NCI-H1105 treated with DMSO at 0.1 percent for 48 hours (cell line): ENCODE results near the gene XCL1.
A peak's percentile ranks its signal among the peaks of the same experiment; 100 is the strongest.
"Not testable (repeated sequence)": the region's sequence is repeated elsewhere in the genome, so short reads cannot be mapped to it uniquely, and the experiment has no call there.

ENCODE experiments used
- DNase-seq: peaks from one replicate; lab custom pipeline; 2025; lab: John Stamatoyannopoulos, UW

XCL1 gene

GRCh38 chr1:168576245-168576688 is at the start of gene XCL1:
XCL1 (plus strand) TSS chr1:168576605; CDS start chr1:168576638, 33 bp downstream.
- not testable (repeated sequence) for DNase-seq

DNA sequence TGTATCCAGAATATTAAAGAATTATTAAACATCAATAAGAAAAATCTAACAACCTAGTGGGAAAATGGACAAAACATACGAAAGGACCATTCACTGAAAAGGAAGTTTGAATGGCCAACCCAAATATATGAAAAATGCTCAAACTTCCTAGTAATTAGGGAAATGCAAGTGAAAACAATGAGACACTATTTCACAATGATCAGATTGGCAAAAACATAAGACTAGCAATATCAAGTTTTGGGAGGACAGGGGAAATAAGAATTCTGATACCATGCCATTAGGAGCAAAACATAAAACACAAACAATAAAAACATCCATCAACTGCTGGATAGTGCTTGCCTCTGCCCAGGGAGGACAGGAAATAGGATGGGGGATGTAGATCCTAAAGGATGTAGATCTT is 46.9 kb upstream of the XCL1 start:
- DNase-seq: no peak

GRCh38 chr1:168531615-168532345 is 44.6 kb upstream of the XCL1 start:
- DNase-seq: no peak

DNA sequence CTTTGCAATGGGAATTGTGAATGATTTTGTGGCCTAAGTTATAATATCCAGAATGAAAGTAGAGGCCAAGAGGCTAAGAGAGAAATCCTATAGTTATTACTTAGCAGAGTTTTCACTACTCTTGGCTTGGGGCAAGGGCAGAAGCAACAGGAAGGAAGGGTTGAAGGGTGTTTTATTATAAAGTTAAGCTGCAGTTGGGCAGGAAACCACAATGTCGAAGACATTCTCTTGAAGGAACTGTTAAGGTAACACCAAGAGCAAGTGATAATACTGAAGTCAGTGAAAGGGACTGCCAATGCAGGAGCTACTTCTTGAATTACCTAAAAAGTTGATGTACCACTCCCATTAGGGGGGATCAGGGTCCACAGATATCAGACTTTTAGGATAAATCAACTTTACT is 40.9 kb upstream of the XCL1 start:
- DNase-seq: no peak

DNA sequence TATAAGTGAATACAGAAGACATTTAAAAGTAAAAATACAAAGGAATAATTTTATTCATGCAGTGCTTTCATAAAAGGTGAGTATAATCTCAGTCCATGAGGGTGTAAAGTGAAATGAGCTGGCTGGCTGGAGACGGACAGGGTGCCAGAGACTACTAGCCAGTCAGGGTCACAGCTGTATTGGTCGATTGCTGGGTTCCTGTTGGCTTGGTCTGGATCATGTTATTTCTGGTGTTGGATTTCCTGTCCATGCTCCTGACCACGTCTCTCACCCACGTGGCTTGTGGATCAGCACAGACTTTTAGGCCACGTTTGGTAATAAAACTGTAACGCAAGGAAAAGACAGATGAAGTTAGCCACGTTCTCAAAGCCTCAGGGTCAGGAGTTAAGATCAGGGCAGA is 35.6 kb upstream of the XCL1 start:
- DNase-seq: not testable (repeated sequence)

GRCh38 chr1:168542978-168543377 is 33.4 kb upstream of the XCL1 start:
- DNase-seq: not testable (repeated sequence)

DNA sequence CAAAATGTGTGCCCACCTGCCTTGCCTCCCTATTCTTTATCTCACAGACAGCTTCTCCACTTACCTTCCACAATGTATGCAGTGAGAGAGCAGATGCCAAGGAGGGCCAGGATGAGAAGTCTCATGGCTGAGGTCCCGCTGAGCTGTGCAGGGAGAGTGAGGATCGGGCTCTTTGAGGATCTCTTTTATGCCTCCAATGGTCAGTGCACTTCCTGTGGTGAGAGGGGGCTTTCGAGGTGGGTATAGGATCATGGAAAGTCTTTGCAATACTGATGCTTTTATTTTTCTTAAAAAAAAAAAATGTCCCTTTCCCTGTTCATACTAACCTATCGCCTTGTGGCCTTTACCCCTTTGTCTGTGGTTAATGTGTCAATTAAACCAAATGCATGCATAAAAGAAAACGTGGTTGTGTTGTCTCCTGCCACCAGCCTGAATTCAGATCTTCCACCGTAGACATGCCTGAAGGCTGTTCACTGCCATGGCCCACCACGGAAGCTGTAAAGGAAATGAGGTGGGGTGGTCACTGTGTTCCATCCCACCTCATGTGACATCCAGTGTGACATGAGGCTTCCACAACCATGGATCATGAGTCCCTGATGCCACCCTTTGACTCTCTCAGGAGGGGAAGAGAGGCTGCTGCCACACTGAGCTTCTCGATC is 32.4 kb upstream of the XCL1 start, which contains the start of gene XCL2:
Gene XCL2, minus strand, starts transcription at position 158 of the 659 bp plus-strand sequence. Its CDS starts 33 bp downstream, at position 125.
- DNase-seq: not testable (repeated sequence)

DNA sequence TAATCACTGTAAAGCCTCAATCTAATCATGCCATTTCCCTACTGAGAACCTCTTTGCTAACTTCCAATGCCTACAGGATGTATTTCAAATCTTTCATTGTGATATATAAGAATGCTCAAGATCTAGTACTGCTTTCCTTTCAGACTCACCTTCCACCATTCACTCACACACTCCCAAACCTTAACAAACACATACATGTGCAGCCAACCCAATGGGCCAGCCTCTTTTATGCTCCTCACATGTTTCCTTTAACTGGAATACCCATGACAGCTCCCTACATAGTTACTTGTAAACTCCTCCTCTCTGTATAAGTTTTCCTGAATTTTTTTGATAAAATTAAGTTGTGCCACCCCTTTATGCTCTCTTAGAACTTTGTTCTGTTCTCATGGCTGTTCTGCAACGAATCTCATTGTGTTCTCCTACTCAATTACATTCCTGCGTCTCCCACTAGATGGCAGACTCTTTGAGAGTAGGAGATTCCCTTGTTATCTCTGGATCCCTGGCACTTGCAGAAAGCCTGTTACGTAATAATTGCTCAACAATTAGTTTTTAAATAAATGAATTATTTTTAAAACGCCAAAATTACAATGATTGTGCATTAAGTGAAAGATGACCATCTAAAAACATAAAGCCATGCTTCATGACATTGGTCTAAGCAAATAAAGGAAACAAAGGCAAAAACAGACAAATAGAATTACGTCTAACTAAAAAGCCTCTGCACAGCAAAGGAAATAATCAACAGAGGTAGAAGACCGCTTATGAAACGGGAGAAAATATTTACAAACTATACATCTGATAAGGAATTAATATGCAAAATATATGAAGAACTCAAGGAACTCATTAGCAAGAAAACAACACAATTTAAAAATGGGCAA is 30.5 kb upstream of the XCL1 start:
- DNase-seq: peak; percentile 31

DNA sequence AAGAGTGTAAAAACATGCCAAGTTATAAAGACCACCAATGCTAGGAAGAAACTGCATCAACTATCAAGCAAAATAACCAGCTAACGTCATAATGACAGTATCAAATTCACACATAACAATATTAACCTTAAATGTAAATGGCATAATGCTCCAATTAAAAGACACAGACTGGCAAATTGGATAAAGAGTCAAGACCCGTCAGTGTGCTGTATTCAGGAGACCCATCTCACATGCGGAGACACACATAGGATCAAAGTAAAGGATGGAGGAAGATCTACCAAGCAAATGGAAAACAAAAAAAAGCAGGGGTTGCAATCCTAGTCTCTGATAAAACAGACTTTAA is 29.9 kb upstream of the XCL1 start:
- DNase-seq: not testable (repeated sequence)

- no peak for DNase-seq
Measured at GRCh38 chr1:168550971-168551370, 25.4 kb upstream of the XCL1 start.

GRCh38 chr1:168551688-168552087 is 24.7 kb upstream of the XCL1 start:
- no peak for DNase-seq

GRCh38 chr1:168552961-168553360 is 23.4 kb upstream of the XCL1 start:
- no peak for DNase-seq

DNA sequence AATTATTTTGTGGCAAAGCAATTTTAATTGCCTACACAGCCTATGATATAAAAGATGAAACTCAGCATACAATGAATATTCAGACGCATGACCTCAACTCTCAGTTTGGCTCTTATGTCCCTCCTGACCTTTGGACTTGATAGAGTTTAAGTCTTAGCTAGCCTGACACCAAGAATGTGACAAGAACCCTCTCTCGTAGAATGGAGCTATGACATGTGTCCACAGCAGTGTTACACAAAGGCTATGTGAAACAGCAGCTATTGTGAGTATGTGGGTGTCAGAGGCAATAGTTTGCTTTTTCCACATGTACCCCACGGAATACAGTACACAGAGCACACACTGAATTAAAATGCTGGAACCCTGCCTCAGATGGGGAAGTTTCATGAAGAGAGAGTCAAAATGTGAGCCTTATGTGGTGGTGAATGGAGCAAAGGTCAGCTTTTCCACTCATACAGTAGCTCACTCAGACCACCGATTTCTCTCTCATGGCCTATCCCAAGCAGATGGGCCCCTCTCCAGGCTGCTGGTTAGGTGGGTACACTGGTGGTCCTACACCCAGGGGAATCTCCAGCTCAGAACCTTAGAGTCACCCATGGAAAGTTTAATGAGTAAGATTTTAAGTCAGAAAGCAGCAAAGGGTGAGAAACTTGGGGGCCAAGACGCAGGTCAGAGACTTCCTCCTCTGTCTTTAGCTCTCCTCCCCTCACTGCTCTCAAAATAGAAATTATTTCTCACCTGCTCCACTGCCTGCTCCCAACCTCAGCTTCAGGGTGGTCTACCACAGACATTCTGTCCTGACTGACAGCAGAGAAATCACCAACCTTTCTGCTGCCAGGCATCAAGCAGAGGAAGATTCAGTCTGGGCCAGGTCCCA is 22.5 kb upstream of the XCL1 start:
- no peak for DNase-seq

- no peak for DNase-seq
Measured at GRCh38 chr1:168554603-168555483, 21.6 kb upstream of the XCL1 start.

GRCh38 chr1:168555508-168556046 is 20.8 kb upstream of the XCL1 start:
- DNase-seq: no peak

DNA sequence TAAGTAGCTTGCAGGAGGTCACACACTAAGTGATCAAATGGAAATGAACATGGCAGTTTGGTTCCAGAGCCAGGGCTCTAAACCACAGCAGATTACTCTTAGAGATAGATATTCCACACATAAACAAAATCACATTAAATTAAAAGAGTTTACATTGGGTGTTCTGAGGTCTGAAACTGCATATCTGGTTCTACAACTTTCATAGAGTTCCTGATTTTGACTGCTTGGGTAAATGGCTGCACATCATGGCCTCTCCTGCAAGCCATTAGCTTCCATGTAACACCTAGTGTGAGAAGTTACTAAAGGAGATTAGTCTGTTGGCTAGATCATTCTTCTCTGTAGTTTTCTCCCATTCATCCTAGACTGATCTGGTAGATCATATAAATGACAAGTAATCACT is 19.8 kb upstream of the XCL1 start:
- DNase-seq: no peak

DNA sequence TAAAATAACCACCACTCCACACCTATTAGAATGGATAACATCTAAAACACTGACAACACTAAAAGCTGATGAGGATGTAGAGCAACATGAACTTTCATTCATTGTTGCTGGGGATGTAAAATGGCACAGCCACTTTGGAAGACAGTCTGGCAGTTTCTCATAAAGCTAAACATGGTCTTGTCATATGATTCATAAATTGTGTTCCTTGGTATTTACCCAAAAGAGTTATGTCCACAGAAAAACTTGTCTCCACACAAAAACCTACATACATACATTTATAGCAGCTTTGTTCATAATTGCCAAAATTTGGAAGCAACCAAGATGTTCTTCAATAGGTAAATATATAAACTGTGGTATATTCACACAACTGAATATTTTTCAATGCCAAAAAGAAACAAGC is 16.0 kb upstream of the XCL1 start:
- no peak for DNase-seq

GRCh38 chr1:168561989-168562388 is 14.4 kb upstream of the XCL1 start:
- no peak for DNase-seq

DNA sequence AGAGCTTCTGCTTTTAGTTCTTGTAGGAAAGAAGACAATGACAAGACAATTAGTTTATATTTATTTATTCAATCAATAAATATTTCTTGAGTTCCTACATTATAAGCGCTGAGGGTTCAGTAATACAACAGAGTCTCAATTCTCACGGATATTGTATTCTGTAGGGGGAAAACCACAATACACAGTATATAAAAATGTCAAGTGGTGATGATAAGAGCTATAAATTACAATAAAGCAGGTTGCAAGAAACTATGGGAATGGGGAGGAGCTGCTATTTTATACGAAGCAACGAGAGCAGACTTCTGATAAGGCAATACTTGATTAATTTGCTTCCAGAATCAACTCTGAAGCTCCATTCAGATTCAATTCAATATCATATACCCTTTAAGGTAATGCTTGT is 10.6 kb upstream of the XCL1 start:
- no peak for DNase-seq

DNA sequence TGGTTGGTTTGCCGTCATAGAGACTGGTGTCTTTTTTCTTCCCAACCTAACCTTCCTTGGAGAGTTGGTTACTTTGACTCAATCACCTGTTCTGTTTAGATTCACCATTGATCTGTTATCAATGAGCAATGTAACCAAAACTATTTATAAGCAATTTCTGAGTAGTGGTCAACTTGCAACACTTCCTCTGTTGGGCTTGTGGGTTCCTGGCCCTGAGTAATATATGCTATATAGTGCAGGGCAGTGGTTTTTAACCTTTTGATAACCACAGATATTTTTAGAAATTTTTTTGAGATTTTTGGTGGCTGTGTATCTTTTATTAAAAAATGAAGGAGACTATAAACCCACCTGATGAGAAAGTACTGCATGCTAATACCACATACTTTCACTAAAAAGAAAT is 9.4 kb upstream of the XCL1 start:
- no peak for DNase-seq
